Measurements from ENCODE around the gene ABCB9. TPM values are rescaled to one million over a fixed set of nuclear protein-coding genes. Genes with fewer than 3 reads are reported as not detected.

The ABCB9 gene
- total and polyA plus RNA-seq, 2 experiments from 2014 or later = 9.7 to 10.0 TPM

GRCh38 chr12:122959566-122960192, 6.6 kb downstream of the ABCB9 start:
- TF ChIP-seq CTCF (IDR thresholded peaks at IDR 0.05; ENCODE audit: low read depth, low read length) = no peak
- no peak for DNase-seq (ENCODE audit: low read depth in 1 of 2, low spot score in 1 of 2)
- Histone ChIP-seq H3K27ac (no peak overlapping the region), H3K36me3 (no peaks in the 10 kb centered on the region), H3K4me1 (ENCODE audit: low read depth) (peaks cover 7% of the 10 kb centered on the region), H3K9me3 (ENCODE audit: low read depth) (no peaks in the 10 kb centered on the region), H3K27me3 (no peaks in the 10 kb centered on the region), H3K4me3 (no peak overlapping the region)

- Histone ChIP-seq H3K27me3 (no peaks in the 10 kb centered on the region), H3K4me1 (ENCODE audit: low read depth) (peaks cover 7% of the 10 kb centered on the region), H3K9me3 (ENCODE audit: low read depth) (no peaks in the 10 kb centered on the region), H3K36me3 (no peaks in the 10 kb centered on the region), H3K27ac (no peak overlapping the region), H3K4me3 (no peak overlapping the region)
- TF ChIP-seq CTCF (IDR thresholded peaks at IDR 0.05; ENCODE audit: low read depth, low read length) = no peak
- peak in 1 of 2 donors; percentile 85 for DNase-seq (ENCODE audit: low read depth in 1 of 2, low spot score in 1 of 2)
These were observed 7.9 kb downstream of the ABCB9 start for GRCh38 chr12:122958198-122958888.

DNA sequence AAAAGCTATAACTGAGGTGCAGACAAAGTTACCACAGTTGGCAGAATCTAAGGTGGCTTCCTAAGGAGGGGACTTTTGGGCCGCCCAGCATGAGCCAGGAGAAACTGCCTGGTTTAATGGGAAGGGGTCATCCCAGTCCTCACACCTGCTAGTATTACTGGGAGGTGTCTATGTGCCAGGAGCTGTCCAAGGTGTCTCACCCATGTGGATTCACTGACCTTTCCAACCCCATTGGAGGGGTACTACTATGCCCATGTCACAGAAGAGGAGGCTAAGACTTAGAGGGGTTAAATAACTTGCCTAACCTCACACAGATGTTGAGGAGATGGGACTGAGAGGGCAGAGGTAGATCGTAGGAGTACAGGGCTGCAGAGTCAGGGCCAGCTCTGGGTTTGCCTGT, 10.2 kb downstream of the ABCB9 start:
- Histone ChIP-seq H3K27ac (no peak overlapping the region), H3K4me1 (ENCODE audit: low read depth) (no peaks in the 10 kb centered on the region), H3K36me3 (no peaks in the 10 kb centered on the region), H3K4me3 (no peak overlapping the region), H3K27me3 (no peaks in the 10 kb centered on the region), H3K9me3 (ENCODE audit: low read depth) (no peaks in the 10 kb centered on the region)
- DNase-seq (ENCODE audit: low read depth in 1 of 2, low spot score in 1 of 2) = no peak
- no peak for TF ChIP-seq CTCF (IDR thresholded peaks at IDR 0.05; ENCODE audit: low read depth, low read length)

DNA sequence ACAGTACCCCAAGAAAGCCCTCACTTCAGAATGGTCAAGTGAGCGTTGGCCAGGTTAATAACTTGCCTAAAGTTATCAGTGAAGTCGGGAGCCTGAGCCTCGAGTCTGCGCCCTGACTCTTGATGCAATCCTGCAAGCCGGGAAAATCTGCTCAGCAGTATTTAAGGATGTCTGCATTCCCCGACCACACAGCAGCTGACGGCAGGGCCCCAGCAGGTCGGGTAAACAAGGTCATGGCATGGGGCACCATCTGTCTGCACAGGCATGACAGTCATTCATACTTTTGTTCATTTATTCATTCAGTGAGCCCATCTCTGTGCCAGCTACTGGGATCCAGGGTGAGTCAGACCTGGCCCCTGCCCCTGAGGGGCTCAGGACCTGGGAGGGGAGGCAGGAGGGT, 11.1 kb downstream of the ABCB9 start:
- DNase-seq (ENCODE audit: low read depth in 1 of 2, low spot score in 1 of 2) = no peak
- H3K27ac ChIP-seq = no peak overlapping the region
- H3K4me3 ChIP-seq = no peak overlapping the region
- H3K4me1 ChIP-seq (ENCODE audit: low read depth) = no peaks in the 10 kb centered on the region
- no peaks in the 10 kb centered on the region for H3K9me3 ChIP-seq (ENCODE audit: low read depth)
- H3K36me3 ChIP-seq = no peaks in the 10 kb centered on the region
- no peak for TF ChIP-seq CTCF (IDR thresholded peaks at IDR 0.05; ENCODE audit: low read depth, low read length)
- no peaks in the 10 kb centered on the region for H3K27me3 ChIP-seq

- no peak overlapping the region for H3K27ac ChIP-seq
- DNase-seq (ENCODE audit: low read depth in 1 of 2, low spot score in 1 of 2) = peak; percentile 77 to 80
- TF ChIP-seq CTCF (IDR thresholded peaks at IDR 0.05; ENCODE audit: low read depth, low read length) = peak; percentile 90
- no peaks in the 10 kb centered on the region for H3K27me3 ChIP-seq
- H3K4me1 ChIP-seq (ENCODE audit: low read depth) = no peaks in the 10 kb centered on the region
- H3K9me3 ChIP-seq (ENCODE audit: low read depth) = no peaks in the 10 kb centered on the region
- no peaks in the 10 kb centered on the region for H3K36me3 ChIP-seq
- H3K4me3 ChIP-seq = no peak overlapping the region
These were observed 14.0 kb downstream of the ABCB9 start for GRCh38 chr12:122951979-122952892.

Measured in cardiac muscle cell (in vitro differentiated cells and primary cell).